HG02642 (cell line): Measurements from ENCODE around the gene CALHM4.
A peak's percentile ranks its signal among the peaks of the same experiment; 100 is the strongest.

ENCODE experiments used
- ATAC-seq: cut with Tn5 transposase; IDR thresholded peaks from one replicate; pipeline ENCODE4 v1.9.1; 2021; ENCODE audit warnings: mild to moderate bottlenecking; ENCODE audit not compliant: unreplicated experiment, poor library complexity

Gene CALHM4, protein sequence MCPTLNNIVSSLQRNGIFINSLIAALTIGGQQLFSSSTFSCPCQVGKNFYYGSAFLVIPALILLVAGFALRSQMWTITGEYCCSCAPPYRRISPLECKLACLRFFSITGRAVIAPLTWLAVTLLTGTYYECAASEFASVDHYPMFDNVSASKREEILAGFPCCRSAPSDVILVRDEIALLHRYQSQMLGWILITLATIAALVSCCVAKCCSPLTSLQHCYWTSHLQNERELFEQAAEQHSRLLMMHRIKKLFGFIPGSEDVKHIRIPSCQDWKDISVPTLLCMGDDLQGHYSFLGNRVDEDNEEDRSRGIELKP

DNA sequence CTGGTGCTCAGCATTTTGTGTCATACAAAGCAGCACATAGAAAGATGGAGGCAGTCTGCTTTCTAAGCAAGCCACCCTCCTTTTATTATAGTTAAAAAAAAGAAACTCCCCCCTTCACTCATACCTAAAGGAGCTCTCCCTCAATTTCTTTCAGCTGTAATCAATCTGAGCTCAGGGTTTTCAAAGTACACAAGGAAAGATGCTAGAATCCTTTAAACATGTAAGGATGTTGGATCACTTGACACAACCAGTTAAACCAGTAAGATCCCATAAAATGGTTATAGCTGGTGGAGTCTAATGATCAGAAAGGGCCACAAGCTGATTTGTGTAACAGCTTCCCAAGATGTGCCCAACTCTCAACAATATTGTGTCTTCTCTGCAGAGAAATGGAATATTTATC lies at the start of gene CALHM4:
CALHM4 (plus strand) TSS at position 301 of the 400 bp plus-strand sequence; CDS start at position 344, 43 bp downstream.
- no peak for ATAC-seq

DNA sequence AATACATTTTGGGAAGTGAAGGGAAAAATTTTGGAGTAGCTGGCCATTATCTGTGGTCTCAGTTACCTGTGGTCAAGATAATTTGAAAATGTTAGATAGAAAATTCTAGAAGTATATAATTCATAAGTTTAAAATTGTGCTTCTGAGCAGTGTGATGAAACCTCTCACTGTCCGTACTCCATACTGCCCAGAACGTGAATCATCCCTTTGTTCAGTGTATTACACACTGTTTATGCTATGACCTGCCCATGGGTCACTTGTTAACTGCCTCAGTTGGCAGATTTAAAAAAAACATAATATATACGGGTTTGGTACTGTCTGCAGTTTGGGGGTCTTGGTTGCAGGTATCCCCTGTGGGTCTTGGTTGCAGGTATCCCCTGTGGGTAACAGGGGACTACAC lies 46.2 kb upstream of the CALHM4 start:
- ATAC-seq = no peak

DNA sequence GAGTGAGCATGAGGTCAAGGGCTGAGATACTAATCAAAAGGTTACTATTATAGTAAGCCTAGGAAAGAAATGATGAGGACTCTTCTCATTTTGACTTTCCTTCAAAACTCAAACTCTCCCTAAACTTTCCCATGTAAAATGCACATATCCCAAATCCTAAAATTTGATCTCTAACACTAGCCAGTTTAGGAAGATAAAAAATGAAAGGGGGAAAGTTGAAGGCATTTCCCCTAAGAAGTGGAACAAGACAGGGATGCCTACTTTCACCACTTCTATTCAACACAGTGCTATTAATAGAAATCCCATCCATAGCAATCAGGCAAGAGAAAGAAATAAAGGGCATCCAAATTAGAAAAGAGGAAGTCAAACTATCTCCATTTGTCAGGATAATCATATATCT lies 45.0 kb upstream of the CALHM4 start:
- no peak for ATAC-seq

DNA sequence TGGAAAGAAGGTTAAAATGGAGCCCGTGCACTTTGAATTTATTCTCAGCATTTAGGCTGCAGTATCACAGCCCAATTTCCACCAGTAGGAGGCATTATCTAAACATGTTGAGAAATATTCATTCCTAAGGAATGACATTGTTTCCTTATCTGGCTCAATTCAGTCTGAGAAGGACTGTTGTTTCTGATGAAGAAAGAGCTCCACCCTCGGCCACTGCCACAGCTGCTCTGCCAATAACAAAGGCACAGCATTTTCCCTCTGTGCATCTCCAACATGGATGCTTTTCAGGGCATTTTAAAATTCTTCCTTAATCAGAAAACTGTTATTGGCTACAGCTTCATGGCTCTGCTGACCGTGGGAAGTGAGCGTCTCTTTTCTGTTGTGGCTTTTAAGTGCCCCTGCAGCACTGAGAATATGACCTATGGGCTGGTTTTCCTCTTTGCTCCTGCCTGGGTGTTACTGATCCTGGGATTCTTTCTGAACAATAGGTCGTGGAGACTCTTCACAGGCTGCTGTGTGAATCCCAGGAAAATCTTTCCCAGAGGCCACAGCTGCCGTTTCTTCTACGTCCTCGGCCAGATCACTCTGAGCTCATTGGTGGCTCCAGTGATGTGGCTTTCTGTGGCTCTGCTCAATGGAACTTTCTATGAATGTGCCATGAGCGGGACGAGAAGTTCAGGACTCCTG lies 42.0 kb upstream of the CALHM4 start, which contains the start of gene CALHM5:
CALHM5 (plus strand) TSS at position 216 of the 687 bp plus-strand sequence; CDS start at position 274, 58 bp downstream.
- no peak for ATAC-seq

DNA sequence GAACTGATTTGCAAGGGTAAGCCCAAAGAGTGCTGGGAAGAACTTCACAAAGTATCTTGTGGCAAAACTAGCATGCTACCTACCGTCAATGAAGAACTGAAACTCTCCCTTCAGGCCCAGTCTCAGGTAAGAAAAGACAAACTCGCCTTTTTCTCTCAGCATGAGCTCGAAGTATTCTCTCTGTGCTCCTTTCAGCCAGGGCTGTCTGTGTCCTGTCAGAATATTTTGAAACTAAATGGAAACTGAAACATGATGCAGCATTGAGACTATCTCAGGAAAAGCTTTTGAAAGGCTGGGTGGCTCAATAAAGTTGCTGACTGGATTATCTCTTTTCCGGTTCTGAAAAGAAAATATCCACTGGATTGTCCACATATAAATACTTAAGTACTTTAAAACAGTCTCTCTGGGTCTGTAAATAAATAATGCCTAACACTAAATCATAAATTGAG lies 41.4 kb upstream of the CALHM4 start:
- ATAC-seq = peak; percentile 70

DNA sequence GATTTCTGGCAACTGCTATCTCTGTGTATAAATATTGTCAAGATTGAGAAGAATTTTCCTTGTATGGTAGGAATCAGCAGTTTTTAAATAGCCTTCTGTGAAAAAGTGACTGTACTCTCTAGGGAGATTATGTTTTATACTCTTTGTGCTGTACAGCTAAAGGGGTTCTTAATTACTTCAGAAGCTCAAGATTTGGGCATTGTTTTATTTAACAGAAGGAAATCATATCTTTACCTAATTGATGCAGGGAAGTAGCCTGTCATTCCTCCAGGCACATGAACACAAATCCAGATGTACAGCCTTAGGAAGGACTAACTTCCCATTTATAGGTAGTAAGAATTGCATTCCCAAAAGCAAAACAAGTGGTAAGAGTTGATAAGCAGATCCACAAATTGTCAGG lies 40.8 kb upstream of the CALHM4 start:
- no peak for ATAC-seq

DNA sequence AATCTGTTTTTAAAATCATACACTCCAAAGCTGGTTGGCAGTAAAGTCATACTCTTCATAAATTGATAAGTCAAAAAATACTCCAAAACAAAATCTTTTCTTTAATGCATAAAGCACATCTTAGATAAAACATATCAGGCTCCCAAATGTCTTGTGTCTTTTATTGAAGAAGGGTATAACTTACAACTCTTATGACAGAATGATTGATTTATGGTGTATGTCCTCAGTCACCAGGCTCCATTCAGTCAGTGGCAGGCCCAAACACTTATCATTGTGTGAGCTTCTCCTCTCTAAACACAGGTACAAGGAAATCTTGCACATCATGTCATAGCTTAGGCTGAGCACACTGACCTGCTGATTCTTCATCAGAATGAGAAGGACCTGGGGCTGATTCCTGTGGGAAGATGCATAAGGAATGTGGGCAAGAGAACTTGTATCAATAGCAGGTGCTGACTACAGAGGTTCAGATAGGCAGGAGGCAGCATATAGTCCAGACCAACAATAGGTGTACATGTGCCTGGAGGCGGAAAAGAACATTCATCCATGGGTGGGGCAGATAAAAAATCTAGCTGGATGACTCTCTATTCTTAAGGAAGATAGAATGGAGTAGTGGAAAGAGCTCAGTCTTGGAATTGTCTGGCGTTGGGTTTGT lies 40.2 kb upstream of the CALHM4 start:
- no peak for ATAC-seq

DNA sequence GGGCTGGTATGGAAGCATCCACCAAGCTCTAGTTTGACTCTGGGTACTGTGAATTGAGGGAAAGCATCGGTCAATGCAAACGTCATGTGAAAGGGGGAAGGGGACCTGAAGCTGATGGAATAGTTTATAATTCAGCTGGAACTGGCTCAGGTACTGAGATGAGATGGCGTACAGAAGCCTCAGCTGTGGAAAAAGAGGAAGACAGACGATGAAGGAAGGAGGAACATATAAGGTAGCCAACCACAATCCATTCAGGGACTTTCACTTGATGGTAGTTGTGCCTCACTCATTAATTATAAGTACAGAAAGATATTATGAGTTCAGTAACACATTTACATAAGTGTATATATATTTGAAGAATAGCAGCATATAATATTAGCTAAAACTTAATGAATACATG lies 39.4 kb upstream of the CALHM4 start:
- ATAC-seq = no peak

DNA sequence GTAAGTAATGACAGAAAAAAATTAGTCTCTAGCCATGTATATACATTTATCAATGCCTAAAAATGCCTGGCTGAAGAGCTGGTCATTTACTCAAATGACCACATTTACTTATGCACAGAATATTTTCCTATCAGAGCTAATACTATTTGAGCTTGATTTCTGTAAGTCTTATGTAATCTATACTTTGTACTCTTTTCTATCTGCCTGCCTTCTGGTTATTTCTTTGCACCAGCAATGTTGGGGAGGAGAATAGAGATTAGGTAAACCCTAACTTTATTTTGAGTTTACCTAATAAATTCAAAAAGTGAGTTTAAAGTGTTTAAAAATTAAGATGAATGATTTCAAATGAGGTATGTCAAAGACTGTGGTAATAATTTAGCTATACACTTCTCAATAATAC lies 38.4 kb upstream of the CALHM4 start:
- ATAC-seq = no peak

DNA sequence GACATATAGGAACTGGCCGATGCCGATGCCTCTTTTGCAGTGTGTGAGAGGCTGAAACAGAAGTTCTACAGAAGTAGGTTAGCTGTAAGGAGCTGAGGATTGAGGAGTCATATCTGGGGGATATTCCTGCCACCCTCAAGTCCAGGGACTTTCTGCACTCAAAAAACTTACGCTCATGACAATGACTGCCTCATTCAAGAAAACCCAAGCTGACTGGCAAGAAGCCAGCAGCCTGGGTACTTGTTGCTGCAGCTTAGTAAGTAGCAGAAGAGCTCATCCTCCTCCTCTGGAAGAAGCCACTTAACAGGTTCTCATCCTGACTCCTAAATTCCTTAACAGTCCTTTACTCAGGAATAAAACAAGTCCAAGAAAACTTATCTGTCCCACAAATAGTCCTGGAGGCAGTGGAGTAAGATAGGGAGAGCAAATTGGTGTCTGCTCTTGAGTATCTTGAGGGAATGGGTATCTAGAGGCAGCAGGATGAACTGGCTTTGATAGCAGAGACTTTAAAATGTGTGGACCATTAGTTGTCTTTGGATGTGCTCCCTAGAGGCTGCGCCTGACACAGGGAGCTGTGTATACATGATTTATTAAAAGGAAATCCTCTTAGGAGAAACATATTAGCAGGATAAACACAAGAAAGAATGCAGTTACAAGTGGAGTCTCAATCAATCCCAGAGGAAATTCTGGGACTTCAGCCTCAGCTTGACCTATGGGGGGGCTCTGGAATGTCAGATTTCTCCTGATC lies 34.8 kb upstream of the CALHM4 start:
- ATAC-seq = no peak

DNA sequence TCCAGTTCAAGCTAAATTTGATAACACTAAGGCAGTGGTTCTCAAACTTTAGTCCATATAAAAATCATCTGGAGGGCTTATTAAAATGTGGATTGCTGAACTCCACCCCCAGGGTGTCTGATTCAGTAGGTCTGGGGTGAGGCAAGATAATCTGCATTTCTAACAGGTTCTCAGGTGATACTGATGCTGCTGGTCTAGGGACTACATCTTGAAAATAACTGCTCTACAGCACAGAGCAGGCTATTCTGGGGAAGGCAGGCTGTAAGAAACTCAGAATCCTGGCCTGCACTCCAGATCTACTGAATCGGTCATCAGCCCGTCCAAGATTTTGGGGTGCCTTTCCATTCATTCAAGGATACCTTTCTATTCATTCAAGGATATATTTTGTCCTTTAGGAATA lies 30.7 kb upstream of the CALHM4 start:
- ATAC-seq = no peak

DNA sequence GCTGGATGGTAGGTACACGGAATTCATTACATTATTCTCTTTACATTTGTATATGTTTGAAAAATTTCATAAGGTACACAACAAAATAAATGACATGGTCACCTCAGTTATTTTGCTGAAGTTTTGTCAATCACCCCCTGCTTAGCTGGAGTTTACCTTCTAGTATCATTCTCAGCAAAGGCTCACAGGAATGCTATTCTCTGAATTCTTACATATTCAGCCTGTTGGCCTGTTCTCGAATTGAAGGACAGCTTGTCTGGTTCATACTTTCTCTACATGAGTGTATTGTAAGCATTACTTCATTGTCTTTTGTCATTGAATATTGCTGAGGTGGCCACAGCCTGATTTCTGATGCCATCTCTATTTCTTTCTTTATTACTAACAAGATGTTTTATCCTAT lies 29.3 kb upstream of the CALHM4 start:
- no peak for ATAC-seq

DNA sequence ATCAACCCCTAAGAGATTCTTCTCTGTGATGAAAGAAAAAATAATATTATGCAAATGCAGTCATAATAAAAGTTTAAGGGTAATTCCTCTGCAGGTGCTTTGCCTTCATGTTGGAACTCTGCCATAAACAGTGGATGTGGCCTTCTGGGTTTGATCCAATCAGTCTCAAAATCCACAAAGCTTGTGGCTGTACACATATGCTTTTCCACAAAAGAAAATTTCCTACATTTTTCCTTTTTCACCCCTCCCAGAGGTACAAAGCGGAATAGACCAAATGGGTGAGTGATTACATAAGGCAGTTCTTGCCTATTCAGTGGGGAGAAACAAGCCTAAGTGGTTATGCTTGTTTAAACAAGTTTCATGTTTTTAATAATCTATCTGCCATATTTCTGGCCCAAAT lies 25.4 kb upstream of the CALHM4 start:
- no peak for ATAC-seq

DNA sequence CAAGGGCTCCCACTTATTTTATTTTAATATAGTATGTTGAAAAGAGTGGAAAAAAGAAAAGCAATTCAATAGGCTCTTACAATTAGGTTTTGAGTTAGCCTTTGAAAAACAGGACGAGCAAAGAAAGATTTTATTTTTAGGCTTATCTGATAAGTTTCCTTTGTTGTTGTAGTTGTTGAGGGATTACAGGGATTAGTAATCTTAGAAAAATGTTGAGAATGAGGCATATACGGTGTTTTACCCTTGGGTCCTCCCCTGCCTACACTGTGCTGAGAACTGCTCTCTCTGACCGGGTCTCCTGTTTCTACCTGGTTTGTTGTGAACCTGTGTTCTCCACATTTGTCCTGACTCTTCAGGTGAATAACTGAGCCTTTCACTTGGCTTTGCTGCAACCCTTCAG lies 24.8 kb upstream of the CALHM4 start:
- no peak for ATAC-seq

DNA sequence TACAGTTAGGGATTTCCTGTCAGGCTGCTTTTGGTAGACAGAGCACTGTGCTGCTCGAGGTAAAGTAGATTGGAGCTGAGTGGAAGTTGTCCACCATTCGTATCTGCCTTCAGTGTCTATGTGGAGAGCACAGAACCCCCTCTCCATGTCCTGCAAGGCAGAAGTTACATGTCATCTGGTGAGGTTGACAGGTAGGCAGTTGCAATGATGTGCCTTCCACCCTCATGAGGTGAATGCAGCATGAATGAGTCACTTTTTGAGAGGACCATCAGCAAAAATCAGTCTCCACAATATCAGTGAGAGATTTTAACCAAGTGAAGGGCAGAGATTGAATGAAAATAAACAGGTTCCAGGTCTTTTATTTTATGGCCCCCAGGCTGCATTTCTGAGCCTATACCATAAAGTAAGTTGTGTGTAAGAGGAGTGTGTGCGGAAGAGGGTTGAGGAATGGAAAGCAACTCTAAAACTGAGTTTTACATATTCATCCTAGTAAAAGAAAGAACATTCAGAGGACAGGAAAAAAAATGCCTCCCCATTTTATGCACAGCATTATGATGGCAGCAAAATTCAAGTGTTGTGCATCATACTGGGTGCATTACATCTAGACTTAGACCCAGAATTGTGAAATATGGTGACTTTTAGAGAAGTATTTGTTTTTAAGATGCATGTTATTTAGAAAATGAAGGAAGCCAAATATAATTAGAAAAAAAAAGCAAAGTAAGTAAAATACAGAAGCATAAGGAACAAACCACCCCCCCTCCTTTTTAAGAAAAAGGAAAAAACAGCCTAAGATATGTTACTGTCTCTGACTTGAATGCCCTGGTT lies 23.9 kb upstream of the CALHM4 start:
- no peak for ATAC-seq

DNA sequence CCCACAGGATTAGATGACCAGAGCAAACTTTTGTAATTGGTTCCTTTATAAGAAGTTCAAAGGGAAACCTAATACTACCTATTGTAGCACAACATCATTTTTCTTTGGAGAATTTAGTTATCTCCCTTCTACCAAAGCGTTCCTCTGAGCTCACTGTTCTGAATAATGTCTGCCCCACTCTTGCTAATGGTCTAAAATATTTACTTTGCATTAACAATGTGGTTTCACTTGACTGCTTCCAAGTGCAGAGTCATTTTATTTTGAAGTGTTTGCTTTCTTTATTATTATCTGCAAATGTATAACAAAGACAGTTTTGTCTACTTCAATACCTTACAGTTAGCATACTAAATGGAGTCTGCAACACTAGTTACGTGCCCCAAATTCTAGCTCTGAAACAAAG lies 23.1 kb upstream of the CALHM4 start:
- ATAC-seq = no peak

DNA sequence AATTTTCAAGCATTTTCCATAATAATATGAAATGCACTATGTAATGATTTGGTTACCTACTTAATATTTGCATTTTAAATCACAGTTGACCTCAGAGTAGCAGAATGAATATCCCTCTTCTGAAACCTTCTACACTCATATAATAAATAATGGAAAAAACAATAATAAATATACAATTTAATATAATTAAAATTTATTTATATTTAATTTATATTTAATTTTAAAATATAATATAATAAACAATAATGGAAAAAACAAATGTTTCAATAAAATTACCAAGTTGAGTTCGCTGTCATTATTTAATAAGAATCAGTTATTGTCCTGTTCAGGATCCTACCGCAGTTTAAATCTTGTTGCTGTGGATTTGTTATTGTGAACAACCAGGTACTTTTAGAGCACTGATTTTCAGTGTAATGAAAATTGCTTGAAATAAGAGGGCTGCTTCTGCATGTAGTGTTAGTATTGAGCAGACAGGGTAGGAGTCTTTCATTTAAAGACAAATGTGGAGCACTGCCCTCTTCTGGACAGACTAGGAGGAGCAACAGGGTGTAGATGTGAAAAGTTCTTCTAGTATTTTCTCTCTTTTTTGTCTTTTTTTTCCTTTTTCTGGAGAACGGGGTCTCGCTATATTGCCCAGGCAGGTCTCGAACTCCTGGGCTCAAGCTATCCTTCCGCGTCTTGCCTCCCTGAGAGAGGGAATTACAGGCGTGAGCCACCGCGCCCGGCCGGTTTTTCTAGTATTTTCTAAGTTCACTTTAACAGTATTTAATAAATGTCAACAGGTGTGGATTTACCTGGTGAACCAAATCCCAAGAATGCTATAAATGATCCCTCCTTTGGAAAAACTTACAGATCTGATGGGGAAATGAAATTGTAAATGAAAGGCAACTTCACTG lies 21.6 kb upstream of the CALHM4 start:
- ATAC-seq = peak; percentile 80

DNA sequence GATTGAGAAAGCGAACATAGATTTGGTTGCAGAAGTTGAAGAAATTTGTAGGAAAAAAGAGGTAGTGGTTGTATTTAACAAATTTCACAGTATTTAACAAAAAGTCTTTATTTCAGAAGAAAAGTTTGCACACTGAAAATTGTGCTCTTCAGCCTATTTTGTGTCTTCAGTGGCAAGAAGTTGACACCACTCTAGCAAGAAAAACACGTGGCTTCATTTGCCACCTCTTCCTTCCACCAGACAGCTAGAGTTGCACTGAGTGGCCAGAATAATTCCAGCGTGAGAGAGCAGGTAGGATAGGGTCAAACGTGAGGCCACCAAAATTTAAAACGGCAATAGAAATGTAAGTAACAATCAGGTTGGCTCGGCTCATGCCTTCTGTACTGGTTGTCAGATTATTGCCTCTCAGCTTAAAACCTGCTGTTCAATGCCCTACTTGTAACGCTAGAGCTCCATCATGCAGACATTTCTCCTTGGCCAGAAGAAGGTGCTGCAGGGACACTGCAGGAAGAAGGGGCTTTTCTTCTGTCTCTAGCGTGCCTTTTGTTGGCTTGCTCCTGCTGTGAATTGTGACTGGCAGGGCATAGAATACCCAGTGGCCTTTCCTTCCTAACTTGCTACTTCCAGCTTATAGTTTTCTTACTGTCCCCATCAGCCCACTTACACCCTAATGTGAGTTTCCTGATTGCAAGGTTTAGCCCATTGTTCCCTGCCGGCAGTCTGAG lies 20.2 kb upstream of the CALHM4 start:
- ATAC-seq = no peak
